Activated naive CD8-positive, alpha-beta T cell treated with anti-CD3 and anti-CD28 coated beads for 36 hours (primary cell): Measurements from ENCODE around the gene PSG6. TPM values are rescaled to one million over a fixed set of nuclear protein-coding genes. Genes with fewer than 3 reads are reported as not detected.

ENCODE experiments used
- total RNA-seq, 2 experiments: library from RNA; stranded (reverse); gene quantifications; one replicate each; pipeline ENCODE4 v1.2.3, GENCODE V29; 2021

PSG6 gene
- total RNA-seq, 2 experiments from 2014 or later, result not detected

Other genes with a start within 250 kb of the PSG6 start
- not detected for gene PSG3, start 177.4 kb downstream of the PSG6 start, total RNA-seq
- gene PSG8, start 152.2 kb downstream of the PSG6 start, total RNA-seq, result not detected
- gene PSG1, start 38.2 kb downstream of the PSG6 start, total RNA-seq, result not detected
- gene PSG7, start 19.3 kb upstream of the PSG6 start, total RNA-seq, result not detected
- not detected for gene PSG11, start 108.6 kb upstream of the PSG6 start, total RNA-seq
- not detected for gene PSG2, start 164.8 kb upstream of the PSG6 start, total RNA-seq